ENCODE measurements around the gene TUBB4A. TPM values are rescaled to one million over a fixed set of nuclear protein-coding genes. Genes with fewer than 3 reads are reported as not detected.

The TUBB4A gene
- total RNA-seq, 3 donors from 2014 or later: 4.8 to 9.2 (median 7.8) TPM

- Mint-ChIP-seq H3K27me3 (ENCODE audit: low read depth) (no peaks in the 10 kb centered on the region), H3K4me3 (no peak overlapping the region), H3K36me3 (ENCODE audit: insufficient read depth) (peaks cover 5% of the 10 kb centered on the region), H3K4me1 (ENCODE audit: low read depth) (peaks cover 18% of the 10 kb centered on the region), H3K9me3 (no peaks in the 10 kb centered on the region)
- ATAC-seq: peak; percentile 93 to 94
- DNase-seq: peak; percentile 48
These were observed 25.8 kb downstream of the TUBB4A start for GRCh38 chr19:6476155-6476895.

DNA sequence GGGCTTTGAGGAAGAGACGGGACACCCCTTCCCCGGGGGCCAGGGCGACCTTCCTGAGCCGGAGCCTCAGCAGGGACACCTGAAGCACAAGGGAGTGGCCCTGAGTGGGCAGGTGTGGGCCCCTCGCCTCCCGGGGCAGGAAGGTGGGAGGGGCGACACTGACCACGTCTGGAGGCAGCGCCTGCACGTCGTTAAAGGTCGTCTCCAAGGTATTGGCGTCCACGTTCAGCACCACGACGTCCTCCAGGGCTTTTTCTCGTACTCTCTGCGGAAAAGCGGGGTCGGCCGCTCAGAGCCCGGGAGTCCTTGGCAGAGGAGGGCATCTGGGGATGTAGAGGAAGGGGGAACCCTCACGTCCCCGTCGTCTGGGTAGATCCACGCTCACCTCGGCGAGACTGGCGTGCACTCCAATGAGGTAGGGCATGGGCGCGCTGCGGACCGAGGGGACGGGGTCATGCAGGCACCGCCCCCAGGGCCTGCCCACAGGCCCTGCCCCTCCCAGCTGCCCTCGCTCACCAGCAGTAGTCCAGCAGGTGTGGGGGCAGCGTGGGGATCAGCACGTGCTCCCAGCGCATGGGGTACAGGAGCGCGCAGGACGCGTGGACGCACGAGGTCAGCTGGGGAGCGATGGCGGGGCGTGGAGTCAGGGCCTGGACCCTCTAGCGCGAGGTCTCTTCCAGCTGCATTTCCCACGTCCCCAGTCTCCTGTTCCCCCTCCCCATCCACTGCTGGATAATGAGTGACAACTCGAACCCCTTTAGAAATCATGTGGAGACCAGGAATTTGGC lies 26.6 kb downstream of the TUBB4A start:
- Mint-ChIP-seq H3K4me1 (ENCODE audit: low read depth) (peaks cover 11% of the 10 kb centered on the region), H3K4me3 (no peak overlapping the region), H3K27me3 (ENCODE audit: low read depth) (no peaks in the 10 kb centered on the region), H3K9me3 (no peaks in the 10 kb centered on the region), H3K36me3 (ENCODE audit: insufficient read depth) (peaks cover 7% of the 10 kb centered on the region)
- ATAC-seq (no peak), DNase-seq (no peak)

DNA sequence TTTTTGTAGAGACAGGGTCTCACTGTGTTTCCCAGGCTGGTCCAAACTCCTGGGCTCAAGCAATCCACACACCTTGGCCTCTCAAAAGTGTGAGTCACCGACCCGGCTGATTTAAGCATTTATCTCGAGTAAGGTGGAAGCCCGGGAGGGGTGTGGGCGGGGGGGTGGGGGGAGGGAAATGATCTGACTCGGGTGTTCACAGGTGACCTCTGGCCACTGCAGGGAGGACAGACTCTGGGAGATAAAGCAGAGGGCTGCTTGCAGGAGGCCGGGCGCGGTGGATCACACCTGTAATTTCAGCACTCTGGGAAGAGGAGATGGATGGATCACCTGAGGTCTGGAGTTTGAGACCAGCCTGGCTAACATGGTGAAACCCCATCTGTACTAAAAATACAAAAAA lies 28.5 kb downstream of the TUBB4A start:
- DNase-seq (no peak), ATAC-seq (no peak)
- H3K9me3 Mint-ChIP-seq: no peaks in the 10 kb centered on the region
- H3K4me3 Mint-ChIP-seq: no peak overlapping the region
- peaks cover 15% of the 10 kb centered on the region for H3K36me3 Mint-ChIP-seq (ENCODE audit: insufficient read depth)
- no peaks in the 10 kb centered on the region for H3K27me3 Mint-ChIP-seq (ENCODE audit: low read depth)
- H3K4me1 Mint-ChIP-seq (ENCODE audit: low read depth): no peaks in the 10 kb centered on the region

- H3K4me3 Mint-ChIP-seq: no peak overlapping the region
- no peaks in the 10 kb centered on the region for H3K9me3 Mint-ChIP-seq
- DNase-seq (no peak), ATAC-seq (no peak)
- no peaks in the 10 kb centered on the region for H3K4me1 Mint-ChIP-seq (ENCODE audit: low read depth)
- H3K36me3 Mint-ChIP-seq (ENCODE audit: insufficient read depth): peaks cover 19% of the 10 kb centered on the region
- no peaks in the 10 kb centered on the region for H3K27me3 Mint-ChIP-seq (ENCODE audit: low read depth)
These were observed 29.4 kb downstream of the TUBB4A start for GRCh38 chr19:6472713-6473112.

- DNase-seq (no peak), ATAC-seq (no peak)
- Mint-ChIP-seq H3K9me3 (no peaks in the 10 kb centered on the region), H3K27me3 (ENCODE audit: low read depth) (no peaks in the 10 kb centered on the region), H3K4me3 (no peak overlapping the region), H3K36me3 (ENCODE audit: insufficient read depth) (peaks cover 21% of the 10 kb centered on the region), H3K4me1 (ENCODE audit: low read depth) (no peaks in the 10 kb centered on the region)
These were observed 31.0 kb downstream of the TUBB4A start for GRCh38 chr19:6471076-6471475.

DNA sequence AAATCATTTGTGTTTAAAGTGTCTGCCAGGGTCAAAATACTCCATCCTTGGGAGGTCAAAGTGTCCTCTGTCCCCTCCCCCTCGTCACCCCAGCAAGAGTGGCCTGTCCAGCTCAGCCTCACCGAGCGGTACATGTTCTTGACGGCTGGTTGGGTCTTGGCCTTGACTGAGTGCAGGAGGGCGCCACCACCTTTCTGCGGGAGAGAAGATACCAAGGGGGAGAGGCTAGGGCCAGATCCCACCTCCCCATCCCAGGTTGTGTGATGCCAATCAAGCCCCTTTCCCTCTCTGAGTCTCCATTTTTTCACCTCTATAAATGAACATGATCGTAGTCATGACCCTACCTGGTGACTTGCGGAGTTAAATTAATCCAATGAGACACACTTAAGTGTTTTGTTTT lies 31.9 kb downstream of the TUBB4A start:
- Mint-ChIP-seq H3K9me3 (no peaks in the 10 kb centered on the region), H3K4me1 (ENCODE audit: low read depth) (peaks cover 2% of the 10 kb centered on the region), H3K4me3 (no peak overlapping the region), H3K36me3 (ENCODE audit: insufficient read depth) (peaks cover 19% of the 10 kb centered on the region), H3K27me3 (ENCODE audit: low read depth) (no peaks in the 10 kb centered on the region)
- no peak for DNase-seq
- ATAC-seq: no peak

- peaks cover 4% of the 10 kb centered on the region for H3K27me3 Mint-ChIP-seq (ENCODE audit: low read depth)
- no peaks in the 10 kb centered on the region for H3K9me3 Mint-ChIP-seq
- H3K4me3 Mint-ChIP-seq: no peak overlapping the region
- ATAC-seq (no peak), DNase-seq (no peak)
- H3K4me1 Mint-ChIP-seq (ENCODE audit: low read depth): peaks cover 11% of the 10 kb centered on the region
- H3K36me3 Mint-ChIP-seq (ENCODE audit: insufficient read depth): peaks cover 17% of the 10 kb centered on the region
These were observed 34.7 kb downstream of the TUBB4A start for GRCh38 chr19:6467384-6467783.

DNA sequence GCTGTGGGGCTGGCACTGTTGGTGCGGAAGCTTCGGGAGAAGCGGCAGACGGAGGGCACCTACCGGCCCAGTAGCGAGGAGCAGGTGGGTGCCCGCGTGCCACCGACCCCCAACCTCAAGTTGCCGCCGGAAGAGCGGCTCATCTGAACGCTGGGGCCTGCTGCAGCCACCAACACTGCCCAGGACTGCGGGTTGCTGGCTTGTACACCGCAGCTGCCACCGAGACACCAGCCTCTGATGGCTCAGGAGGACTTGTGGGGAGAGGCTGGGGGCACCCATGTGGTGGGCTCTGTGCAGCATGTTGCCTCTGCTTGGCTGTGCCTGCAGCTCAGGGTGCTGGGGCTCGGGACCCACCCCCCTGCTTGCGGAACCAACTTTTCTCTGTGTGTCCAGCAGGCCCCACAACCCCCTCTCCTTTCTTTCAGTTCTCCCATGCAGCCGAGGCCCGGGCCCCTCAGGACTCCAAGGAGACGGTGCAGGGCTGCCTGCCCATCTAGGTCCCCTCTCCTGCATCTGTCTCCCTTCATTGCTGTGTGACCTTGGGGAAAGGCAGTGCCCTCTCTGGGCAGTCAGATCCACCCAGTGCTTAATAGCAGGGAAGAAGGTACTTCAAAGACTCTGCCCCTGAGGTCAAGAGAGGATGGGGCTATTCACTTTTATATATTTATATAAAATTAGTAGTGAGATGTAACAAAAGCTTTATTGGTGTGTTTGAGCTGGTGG lies 35.4 kb downstream of the TUBB4A start:
- Mint-ChIP-seq H3K9me3 (no peaks in the 10 kb centered on the region), H3K27me3 (ENCODE audit: low read depth) (peaks cover 4% of the 10 kb centered on the region), H3K4me3 (no peak overlapping the region), H3K4me1 (ENCODE audit: low read depth) (peaks cover 14% of the 10 kb centered on the region), H3K36me3 (ENCODE audit: insufficient read depth) (peaks cover 17% of the 10 kb centered on the region)
- DNase-seq: no peak
- ATAC-seq: no peak

- no peak for ATAC-seq
- no peaks in the 10 kb centered on the region for H3K9me3 Mint-ChIP-seq
- peaks cover 14% of the 10 kb centered on the region for H3K36me3 Mint-ChIP-seq (ENCODE audit: insufficient read depth)
- DNase-seq: no peak
- H3K27me3 Mint-ChIP-seq (ENCODE audit: low read depth): peaks cover 4% of the 10 kb centered on the region
- peaks cover 14% of the 10 kb centered on the region for H3K4me1 Mint-ChIP-seq (ENCODE audit: low read depth)
- H3K4me3 Mint-ChIP-seq: no peak overlapping the region
These were observed 36.4 kb downstream of the TUBB4A start for GRCh38 chr19:6465663-6466062.

GRCh38 chr19:6465006-6465405 lies 37.1 kb downstream of the TUBB4A start:
- no peak for DNase-seq
- H3K4me3 Mint-ChIP-seq: peak overlapping the region; percentile 37
- peaks cover 17% of the 10 kb centered on the region for H3K4me1 Mint-ChIP-seq (ENCODE audit: low read depth)
- H3K36me3 Mint-ChIP-seq (ENCODE audit: insufficient read depth): peaks cover 11% of the 10 kb centered on the region
- peaks cover 4% of the 10 kb centered on the region for H3K27me3 Mint-ChIP-seq (ENCODE audit: low read depth)
- no peaks in the 10 kb centered on the region for H3K9me3 Mint-ChIP-seq
- no peak for ATAC-seq

- Mint-ChIP-seq H3K4me1 (ENCODE audit: low read depth) (peaks cover 20% of the 10 kb centered on the region), H3K27me3 (ENCODE audit: low read depth) (peaks cover 4% of the 10 kb centered on the region), H3K9me3 (no peaks in the 10 kb centered on the region), H3K36me3 (ENCODE audit: insufficient read depth) (peaks cover 6% of the 10 kb centered on the region), H3K4me3 (peak within 1 kb of the TSS; percentile 53)
- DNase-seq (peak; percentile 59), ATAC-seq (no peak)
These were observed 37.8 kb downstream of the TUBB4A start, which contains the start of gene CRB3 for GRCh38 chr19:6464070-6464873. TSS of gene CRB3 (plus strand) at chr19:6464271. CDS start at chr19:6464702, 431 bp downstream.

DNA sequence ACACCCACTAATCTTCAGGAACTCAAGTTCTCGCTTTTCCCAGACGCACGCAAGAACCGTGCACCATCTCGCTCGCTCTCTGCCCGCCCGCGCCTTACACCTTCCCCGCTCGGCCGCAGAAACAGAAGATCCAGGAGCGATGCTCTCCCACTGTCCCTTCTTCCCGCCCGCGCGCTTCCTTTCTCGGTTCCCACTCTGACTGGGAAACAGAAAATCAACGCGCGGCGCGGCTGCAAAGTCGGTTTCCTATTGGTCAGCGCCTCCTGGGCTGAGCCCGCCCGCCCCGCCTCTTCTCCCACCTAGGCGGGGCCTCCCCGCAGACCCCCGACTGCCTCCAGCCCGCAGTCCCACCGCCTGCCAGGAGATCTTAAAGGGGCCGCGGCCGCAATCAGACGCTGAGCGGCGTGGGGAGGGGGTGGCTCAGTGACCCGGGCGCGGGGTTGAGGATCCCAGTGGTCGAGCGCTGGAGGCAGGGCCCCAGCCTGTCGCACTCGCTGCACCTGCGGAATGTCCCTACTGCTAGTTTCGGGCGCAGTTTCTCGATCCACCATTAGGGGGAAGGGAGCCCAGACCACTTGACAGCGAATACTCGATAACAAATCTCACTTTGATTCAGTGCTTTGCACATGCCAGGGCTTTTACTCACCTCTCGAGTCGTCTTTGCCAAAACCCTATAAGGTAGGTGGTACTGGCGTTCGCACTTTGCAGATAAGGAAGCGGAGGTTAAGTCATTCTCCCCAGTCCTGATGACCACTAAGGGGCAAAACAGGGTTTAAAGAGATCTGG lies 41.8 kb downstream of the TUBB4A start:
- Mint-ChIP-seq H3K4me1 (ENCODE audit: low read depth) (peaks cover 25% of the 10 kb centered on the region), H3K4me3 (peak overlapping the region; percentile 89), H3K9me3 (no peaks in the 10 kb centered on the region), H3K27me3 (ENCODE audit: low read depth) (peaks cover 4% of the 10 kb centered on the region), H3K36me3 (ENCODE audit: insufficient read depth) (peaks cover 12% of the 10 kb centered on the region)
- peak; percentile 95 for DNase-seq
- peak; percentile 85 to 86 for ATAC-seq

Data from activated T-cell treated with anti-CD3 and anti-CD28 coated beads, Interleukin-2, amount 50 U/mL, for 4 hours (primary cell).